ENCODE results near the gene LRRC32.

DNA sequence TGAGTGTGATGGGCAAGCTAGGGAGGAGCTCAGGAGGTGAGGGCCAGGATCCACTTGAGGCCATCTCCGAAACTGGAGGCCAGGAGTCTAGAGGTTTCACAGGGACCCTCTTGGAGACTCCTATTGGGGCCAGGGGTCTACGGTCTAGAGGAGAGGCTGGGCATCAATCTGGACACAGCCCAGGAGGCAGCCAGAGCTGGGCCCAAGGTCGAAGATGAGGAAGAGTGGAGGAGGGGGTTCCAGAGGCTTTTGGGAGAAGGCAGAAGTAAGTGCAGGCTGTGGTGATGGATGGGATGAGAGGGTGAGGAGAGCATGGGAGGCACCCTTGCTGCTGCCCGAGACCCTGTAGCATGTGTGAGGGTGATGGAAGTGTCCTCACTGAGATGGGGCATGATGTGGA is 56.6 kb downstream of the LRRC32 start:
- TF ChIP-seq, protein P1, sequence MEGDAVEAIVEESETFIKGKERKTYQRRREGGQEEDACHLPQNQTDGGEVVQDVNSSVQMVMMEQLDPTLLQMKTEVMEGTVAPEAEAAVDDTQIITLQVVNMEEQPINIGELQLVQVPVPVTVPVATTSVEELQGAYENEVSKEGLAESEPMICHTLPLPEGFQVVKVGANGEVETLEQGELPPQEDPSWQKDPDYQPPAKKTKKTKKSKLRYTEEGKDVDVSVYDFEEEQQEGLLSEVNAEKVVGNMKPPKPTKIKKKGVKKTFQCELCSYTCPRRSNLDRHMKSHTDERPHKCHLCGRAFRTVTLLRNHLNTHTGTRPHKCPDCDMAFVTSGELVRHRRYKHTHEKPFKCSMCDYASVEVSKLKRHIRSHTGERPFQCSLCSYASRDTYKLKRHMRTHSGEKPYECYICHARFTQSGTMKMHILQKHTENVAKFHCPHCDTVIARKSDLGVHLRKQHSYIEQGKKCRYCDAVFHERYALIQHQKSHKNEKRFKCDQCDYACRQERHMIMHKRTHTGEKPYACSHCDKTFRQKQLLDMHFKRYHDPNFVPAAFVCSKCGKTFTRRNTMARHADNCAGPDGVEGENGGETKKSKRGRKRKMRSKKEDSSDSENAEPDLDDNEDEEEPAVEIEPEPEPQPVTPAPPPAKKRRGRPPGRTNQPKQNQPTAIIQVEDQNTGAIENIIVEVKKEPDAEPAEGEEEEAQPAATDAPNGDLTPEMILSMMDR (IDR thresholded peaks at IDR 0.05): no peak
- TF ChIP-seq SIN3A (IDR thresholded peaks at IDR 0.05; ENCODE audit: borderline replicate concordance, insufficient read depth, low read depth, low read length): no peak

Measured in Panc1 (cell line).